Activated CD4-positive, alpha-beta T cell treated with anti-CD3 and anti-CD28 coated beads, Interleukin-2, amount 50 U/mL, for 16 hours (primary cell): ENCODE results near the gene KERA.
"Not testable (repeated sequence)": the region's sequence is repeated elsewhere in the genome, so short reads cannot be mapped to it uniquely, and the experiment has no call there.

Experiments used
- DNase-seq: peaks from one replicate; pipeline ENCODE4 v3.0.0-alpha.2; 2020

KERA gene

DNA sequence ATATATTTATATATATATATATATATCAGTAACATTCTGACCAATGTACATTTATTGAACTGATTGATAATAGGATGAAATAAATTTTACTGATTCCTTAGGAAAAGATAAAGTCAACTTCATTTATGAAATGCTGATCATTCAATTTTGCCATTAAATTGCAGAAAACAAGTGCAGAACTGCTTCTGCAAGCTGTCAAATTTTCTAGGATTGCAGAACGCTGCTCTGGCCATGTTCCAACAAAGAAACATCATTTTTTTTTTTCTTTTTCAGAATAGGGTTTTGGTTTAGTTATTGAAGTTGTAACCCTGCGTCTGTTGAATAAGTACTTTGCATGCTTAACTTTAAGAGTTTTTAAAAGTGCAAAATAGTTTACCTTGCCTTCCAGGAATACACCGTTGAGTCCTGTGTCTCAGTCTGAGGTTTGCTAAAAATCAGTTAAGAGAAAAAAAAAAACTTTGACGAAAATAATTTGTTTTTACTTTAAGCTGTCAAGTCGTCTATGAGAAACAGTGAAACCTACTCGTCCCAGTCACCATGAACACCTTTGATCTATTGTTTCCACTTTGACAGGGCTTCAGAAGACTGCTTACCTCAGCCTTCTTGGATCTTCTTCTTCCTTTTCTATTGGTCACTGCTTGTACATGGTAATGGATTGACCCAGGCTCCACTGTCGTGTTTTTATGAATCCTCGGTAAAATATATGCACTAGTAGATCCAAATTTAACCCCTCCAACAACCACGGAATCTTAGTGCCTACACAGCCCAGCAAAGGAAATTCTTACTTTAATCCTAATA, at the start of gene KERA:
TSS of gene KERA (minus strand) at position 657 of the 798 bp plus-strand sequence. CDS start 1,743 bp downstream, outside the sequence.
- no peak for DNase-seq

DNA sequence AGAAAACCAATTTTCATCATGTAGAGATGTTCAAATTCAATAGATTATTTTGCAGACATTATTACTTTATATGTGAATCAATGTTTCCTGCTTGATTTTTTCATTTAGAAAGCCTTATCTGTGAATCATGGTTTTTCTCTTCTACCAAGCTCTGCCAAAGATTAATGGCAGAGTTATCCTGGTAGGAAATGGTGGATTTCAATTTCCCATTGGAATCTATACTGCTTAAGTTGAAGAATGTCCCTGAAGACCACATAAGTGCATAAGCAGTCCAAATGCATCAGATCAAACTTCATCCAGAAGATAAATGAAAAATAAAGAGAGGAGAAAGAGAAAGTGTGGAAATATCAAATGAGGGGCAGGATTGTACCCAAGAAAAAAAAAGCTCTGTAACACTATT, 48.5 kb upstream of the KERA start:
- no peak for DNase-seq

DNA sequence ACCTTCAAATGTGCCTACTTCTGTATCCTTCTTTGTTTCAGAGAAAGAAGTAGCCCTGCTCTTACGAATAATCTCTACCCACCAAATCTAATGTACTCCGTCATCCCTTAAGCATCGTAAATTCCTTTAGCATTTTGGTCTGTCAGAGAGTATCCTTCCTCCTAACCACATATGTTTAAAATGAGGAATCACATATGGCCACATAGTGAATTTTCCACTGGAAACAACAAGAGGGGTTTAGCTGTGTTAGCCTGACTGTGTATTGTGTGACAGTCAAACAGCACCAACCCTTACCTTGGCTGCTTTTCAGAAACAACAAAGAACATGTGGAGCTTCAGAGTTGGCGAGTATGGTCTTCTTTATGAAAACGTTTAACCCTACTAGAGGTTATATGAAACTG, 48.0 kb upstream of the KERA start:
- no peak for DNase-seq

- no peak for DNase-seq
Measured at GRCh38 chr12:91104812-91105466, 47.1 kb upstream of the KERA start.

DNA sequence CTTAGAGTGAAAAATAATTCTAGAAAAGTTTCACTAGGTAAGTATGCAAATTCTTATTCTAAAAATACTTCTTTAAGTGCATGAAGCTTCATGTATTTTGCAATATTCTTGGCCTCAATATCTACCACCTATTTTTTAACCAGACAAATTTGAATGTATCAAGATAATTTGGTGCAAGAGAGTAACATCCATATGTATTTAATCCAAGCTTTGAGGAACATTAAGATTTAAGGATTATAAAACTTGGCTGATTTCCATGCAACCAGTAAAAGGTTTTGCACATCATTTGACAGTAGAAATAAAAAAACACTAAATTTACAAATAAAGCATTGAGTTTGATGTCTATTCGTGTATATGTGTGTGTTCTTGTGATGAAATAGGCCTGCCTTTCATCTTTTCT, 45.8 kb upstream of the KERA start:
- DNase-seq, result no peak

DNA sequence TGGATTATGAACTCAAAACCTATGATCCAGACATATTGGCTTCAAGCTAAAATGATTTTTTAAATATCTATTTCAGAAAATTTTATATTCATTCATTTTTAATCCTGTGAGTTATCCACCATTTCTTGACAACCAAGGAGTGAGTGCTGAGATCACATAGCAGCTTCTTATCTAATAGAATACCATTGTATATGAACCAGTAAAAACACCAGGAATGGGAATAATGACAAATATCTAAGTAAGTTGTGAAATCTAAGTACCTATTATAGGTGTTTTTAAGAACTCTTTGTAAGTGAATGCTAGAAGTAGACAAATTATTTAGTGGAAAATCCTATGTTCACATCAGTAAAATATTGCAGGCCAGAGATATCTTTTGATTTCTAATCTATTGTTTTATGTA, 45.3 kb upstream of the KERA start:
- DNase-seq, result no peak

GRCh38 chr12:91100906-91101305, 43.1 kb upstream of the KERA start:
- DNase-seq, result no peak

GRCh38 chr12:91099836-91100235, 42.0 kb upstream of the KERA start:
- no peak for DNase-seq

DNA sequence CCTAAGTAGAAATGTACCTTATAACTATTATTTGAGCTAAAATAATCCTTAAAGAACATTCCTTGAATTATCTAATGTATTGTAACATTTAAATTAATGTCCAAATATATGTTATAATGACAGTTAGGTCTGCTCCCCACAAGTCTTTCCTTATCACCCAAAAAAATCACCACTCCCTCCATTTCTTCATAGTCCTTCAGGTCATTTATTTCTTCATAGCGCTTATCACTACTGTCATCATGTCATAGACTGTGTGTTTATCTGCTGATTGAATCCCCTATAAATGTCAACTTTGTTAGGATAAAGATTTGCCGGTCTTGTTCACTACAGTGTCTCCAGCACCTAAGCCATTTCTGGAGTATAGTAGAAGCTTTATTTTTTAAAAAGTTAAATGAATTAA, 41.5 kb upstream of the KERA start:
- no peak for DNase-seq

- no peak for DNase-seq
Measured at GRCh38 chr12:91098941-91099340, 41.1 kb upstream of the KERA start.

DNA sequence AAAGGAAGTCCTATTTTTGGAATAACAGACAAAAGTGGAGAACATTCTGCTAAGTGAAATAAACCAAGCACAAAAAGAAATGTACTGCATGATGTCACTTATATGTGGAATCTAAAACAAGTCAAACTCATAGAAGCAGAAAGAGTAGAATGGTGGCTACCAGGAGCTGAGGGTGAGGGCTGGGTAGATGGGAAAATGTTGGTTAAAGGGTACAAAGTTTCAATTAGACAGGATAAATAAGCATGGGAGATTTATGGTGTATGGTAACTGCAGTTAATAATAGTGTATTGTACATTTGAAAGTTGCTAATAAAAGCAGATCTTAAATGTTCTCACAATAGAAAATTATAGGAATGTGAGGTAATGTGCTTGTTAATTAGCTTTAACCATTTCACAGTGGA, 40.6 kb upstream of the KERA start:
- no peak for DNase-seq

- no peak for DNase-seq
Measured at GRCh38 chr12:91094957-91095356, 37.1 kb upstream of the KERA start.

- no peak for DNase-seq
Measured at GRCh38 chr12:91094032-91094662, 36.3 kb upstream of the KERA start.

DNA sequence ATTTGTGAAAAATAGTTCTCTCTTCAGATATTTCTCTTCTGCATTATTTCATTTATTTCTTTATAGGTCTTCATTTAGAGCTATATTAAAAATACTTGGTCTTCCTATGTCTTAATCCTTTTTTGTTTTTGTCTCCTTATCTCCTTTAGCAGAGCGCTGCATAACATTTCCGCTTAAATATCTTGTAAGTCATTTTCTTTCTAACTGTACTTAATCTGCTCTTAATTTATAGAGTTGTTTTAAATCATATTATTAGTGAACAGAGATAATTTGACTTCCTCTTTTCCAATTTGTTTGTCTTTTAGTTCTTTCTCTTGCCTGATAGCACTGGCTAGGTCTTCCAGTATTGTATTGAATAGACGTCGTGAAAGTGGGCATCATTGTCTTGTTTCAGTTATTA, 35.5 kb upstream of the KERA start:
- no peak for DNase-seq

DNA sequence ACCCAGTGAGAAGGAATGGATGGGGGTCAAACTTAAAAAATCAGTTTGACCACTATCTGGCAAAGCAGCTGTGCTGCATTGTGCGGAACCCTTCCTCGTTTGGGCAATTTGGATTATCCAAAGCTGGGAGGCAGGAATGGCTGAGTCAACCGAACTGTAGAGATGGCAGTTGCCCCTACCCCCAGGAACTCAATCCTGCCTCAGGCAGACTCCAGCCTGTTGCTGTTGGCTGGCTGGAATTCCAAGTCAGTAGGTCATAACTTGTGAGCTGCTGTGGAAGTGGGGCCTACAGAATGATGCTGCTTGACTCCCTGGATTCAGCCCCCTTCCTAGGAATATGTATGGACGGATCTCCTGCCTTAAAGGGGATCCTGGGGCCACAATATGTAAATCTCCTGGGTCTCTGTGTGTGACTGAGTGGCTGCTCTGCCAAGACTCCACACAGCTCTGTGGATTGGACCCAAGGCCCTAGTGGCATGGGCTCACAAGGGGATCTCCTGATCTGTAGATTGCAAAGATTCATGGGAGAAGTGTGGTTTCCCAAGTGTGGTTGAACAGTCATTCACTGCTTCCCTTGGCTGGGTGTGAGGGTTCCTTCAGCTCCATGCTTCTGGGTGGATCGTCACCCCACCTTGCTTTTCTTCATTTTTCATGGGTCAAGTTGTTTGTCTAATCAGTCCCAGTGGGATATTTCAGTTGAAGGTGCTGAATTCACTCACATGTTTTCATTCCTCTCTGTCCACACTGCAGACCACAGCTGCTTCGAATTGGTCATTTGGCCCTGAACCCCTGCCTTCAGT, 34.3 kb upstream of the KERA start:
- DNase-seq, result no peak

GRCh38 chr12:91089953-91090352, 32.1 kb upstream of the KERA start:
- not testable (repeated sequence) for DNase-seq

DNA sequence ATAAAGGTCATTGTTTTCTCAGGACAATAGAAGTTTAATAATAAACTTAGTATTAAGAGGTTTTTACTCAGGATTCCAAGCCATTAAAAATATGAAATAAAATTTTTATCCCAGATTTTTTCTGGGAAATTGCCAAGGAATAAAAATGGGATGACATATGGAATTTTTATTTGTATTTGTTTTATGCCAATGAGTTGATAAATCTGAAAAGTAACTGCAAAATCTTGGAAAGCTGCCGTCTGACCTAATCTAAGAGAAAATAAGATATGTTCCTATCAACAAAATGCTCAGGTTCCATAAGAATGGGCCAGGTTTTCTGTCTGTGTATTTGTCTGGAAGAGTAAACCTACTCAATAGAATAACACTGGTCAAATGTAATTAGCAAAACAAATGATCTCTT, 22.2 kb upstream of the KERA start:
- DNase-seq, result no peak

GRCh38 chr12:91078501-91078900, 20.7 kb upstream of the KERA start:
- no peak for DNase-seq

DNA sequence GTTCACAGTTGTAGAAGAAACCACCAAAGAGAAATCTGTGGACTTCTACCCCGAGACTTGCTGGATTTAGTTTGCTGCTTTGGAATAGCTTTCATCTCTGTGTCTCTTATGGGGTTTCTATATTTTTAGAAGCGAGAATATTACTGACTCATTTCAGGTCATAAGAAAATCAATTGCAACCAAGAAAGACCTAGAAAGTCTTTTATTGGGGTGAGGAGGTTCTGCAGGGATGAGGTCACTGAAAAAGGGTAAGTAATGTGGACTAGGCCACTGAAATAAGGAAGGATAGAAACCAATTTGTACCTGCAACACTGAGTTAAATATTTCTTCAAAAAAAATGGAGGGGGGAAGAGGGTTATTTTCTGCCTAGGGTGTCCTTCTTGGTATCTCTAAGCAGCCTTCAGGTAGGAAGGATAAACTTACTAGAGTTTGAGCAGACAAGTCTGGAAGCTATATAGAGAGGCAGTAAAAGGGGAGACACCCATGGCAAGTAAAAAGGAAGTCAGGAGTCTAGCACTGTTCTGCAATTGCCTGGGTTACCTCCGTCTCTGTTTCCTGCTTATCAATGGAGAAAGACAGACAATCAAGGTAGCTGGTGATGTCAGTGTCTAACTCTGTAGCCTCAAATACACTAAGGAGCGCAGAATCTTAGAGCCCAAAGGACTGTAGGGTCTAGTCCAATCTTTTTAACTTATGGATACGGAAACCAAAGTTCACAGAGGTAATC, 19.6 kb upstream of the KERA start:
- DNase-seq, result no peak

- no peak for DNase-seq
Measured at GRCh38 chr12:91074851-91075250, 17.0 kb upstream of the KERA start.

DNA sequence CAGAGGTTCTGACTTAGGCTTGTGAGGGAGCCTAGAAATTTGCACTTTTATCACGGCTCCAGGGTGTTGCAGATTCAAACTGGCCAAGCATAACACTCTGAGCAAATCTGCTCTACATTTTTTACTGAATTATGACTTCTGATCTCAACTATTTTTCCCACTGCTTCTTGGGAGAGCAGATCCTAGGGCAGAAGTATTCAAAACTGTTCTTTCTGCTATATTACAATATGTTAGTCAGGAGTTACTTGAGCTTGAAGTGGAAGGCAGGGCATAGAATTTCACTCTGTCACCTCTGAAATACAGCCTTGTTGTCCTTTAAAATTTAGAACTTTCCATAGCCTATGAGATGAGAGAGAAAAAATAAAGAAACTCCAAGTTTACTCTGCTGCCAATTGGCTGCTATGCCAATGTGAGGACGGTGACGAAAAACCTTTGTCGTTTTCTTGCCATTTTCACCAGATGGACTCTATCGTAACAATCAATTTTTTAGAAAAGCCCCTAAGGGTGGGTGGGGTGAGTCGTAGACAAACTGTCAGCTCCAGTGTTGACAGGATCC, 16.4 kb upstream of the KERA start:
- no peak for DNase-seq

GRCh38 chr12:91073426-91073825, 15.6 kb upstream of the KERA start:
- no peak for DNase-seq
